BLaER1 treated with 17β-estradiol and CSF1 and Interleukin-3, amounts not matched to agents 10 nM and 100 nM (cell line): ENCODE results near the gene PTGES3.
A peak's percentile ranks its signal among the peaks of the same experiment; 100 is the strongest.

Experiments
- H3K27ac ChIP-seq, 11 experiments: shearing (Covaris generic); formaldehyde crosslinking; 2 replicates each; pipeline ENCODE4 v1.8.1; 2022
- H3K27me3 ChIP-seq, 11 experiments: shearing (Covaris generic); formaldehyde crosslinking; 2 replicates each; pipeline ENCODE4 v1.8.1; 2022
- H3K36me3 ChIP-seq, 11 experiments: shearing (Covaris generic); formaldehyde crosslinking; 2 replicates each; pipeline ENCODE4 v1.8.1; 2022
- H3K4me1 ChIP-seq, 10 experiments: shearing (Covaris generic); formaldehyde crosslinking; 2 replicates each; pipeline ENCODE4 v1.8.1; 2022
- H3K4me2 ChIP-seq, 11 experiments: shearing (Covaris generic); formaldehyde crosslinking; 2 replicates each; pipeline ENCODE4 v1.8.1; 2022
- H3K4me3 ChIP-seq, 10 experiments: shearing (Covaris generic); formaldehyde crosslinking; 2 replicates each; pipeline ENCODE4 v1.8.1; 2022
- H3K9ac ChIP-seq, 11 experiments: shearing (Covaris generic); formaldehyde crosslinking; 2 replicates each; pipeline ENCODE4 v1.8.1; 2022
- H3K9me3 ChIP-seq, 11 experiments: shearing (Covaris generic); formaldehyde crosslinking; replicated peaks in 1 of 11; 2 replicates each; pipeline ENCODE4 v1.8.1; 2022
- H4K20me1 ChIP-seq, 11 experiments: shearing (Covaris generic); formaldehyde crosslinking; 2 replicates each; pipeline ENCODE4 v1.8.1; 2022
- Cebpa-rat ChIP-seq, 11 experiments: shearing (Covaris generic); IDR thresholded peaks; 2 replicates each; pipeline ENCODE4 v1.8.1; 2022

PTGES3 gene

GRCh38 chr12:56723352-56723751 lies 35.3 kb upstream of the PTGES3 start:
- H3K27me3 ChIP-seq = no peaks in the 10 kb centered on the region
- H3K36me3 ChIP-seq = peaks cover 43 to 76% (median 68%) of the 10 kb centered on the region in 11 experiments
- H4K20me1 ChIP-seq = peaks cover 49 to 63% (median 59%) of the 10 kb centered on the region in 11 experiments
- no peak for TF ChIP-seq Cebpa-rat (IDR thresholded peaks at IDR 0.05)
- H3K4me3 ChIP-seq = peak overlapping the region; percentile 85 to 98 (median 88)
- H3K4me1 ChIP-seq = peaks cover 61 to 70% (median 63%) of the 10 kb centered on the region in 10 experiments
- peak overlapping the region; percentile 85 to 98 (median 95); a peak in 21 of 22 replicates for H3K27ac ChIP-seq
- peak overlapping the region; percentile 84 to 98 (median 93) for H3K4me2 ChIP-seq
- no peaks in the 10 kb centered on the region for H3K9me3 ChIP-seq
- H3K9ac ChIP-seq = peak overlapping the region; percentile 90 to 99 (median 96)

- Histone ChIP-seq H3K36me3 (peaks cover 43 to 71% (median 64%) of the 10 kb centered on the region in 11 experiments), H3K9me3 (no peaks in the 10 kb centered on the region), H4K20me1 (peaks cover 54 to 68% (median 64%) of the 10 kb centered on the region in 11 experiments), H3K27ac (peak overlapping the region in 9 of 11 experiments; percentile 9 to 97 (median 93); a peak in 14 of 22 replicates), H3K4me3 (peak overlapping the region; percentile 85 to 98 (median 88)), H3K9ac (peak overlapping the region; percentile 90 to 99 (median 96)), H3K27me3 (no peaks in the 10 kb centered on the region), H3K4me2 (peak overlapping the region; percentile 84 to 98 (median 93)), H3K4me1 (peaks cover 58 to 71% (median 65%) of the 10 kb centered on the region in 10 experiments)
- no peak for TF ChIP-seq Cebpa-rat (IDR thresholded peaks at IDR 0.05)
Observed at GRCh38 chr12:56722832-56723231, 34.7 kb upstream of the PTGES3 start.

GRCh38 chr12:56721721-56722120 lies 33.6 kb upstream of the PTGES3 start:
- Histone ChIP-seq H3K4me2 (peak overlapping the region; percentile 84 to 98 (median 93)), H3K36me3 (peaks cover 48 to 72% (median 67%) of the 10 kb centered on the region in 11 experiments), H3K4me1 (peaks cover 61 to 78% (median 70%) of the 10 kb centered on the region in 10 experiments), H3K9me3 (no peaks in the 10 kb centered on the region), H3K27me3 (no peaks in the 10 kb centered on the region), H4K20me1 (peaks cover 63 to 78% (median 72%) of the 10 kb centered on the region in 11 experiments), H3K4me3 (peak overlapping the region; percentile 85 to 98 (median 88); a peak in 18 of 20 replicates), H3K9ac (peak overlapping the region; percentile 90 to 99 (median 96); a peak in 21 of 22 replicates), H3K27ac (peak overlapping the region; percentile 12 to 97 (median 90); a peak in 21 of 22 replicates)
- no peak for TF ChIP-seq Cebpa-rat (IDR thresholded peaks at IDR 0.05)

- no peak for TF ChIP-seq Cebpa-rat (IDR thresholded peaks at IDR 0.05)
- Histone ChIP-seq H3K9me3 (no peaks in the 10 kb centered on the region), H4K20me1 (peaks cover 68 to 83% (median 77%) of the 10 kb centered on the region in 11 experiments), H3K36me3 (peaks cover 53 to 75% (median 72%) of the 10 kb centered on the region in 11 experiments), H3K4me2 (peak overlapping the region; percentile 84 to 98 (median 93)), H3K9ac (peak overlapping the region; percentile 90 to 99 (median 96); a peak in 21 of 22 replicates), H3K4me1 (peaks cover 61 to 78% (median 70%) of the 10 kb centered on the region in 10 experiments), H3K4me3 (peak overlapping the region; percentile 85 to 98 (median 88); a peak in 18 of 20 replicates), H3K27ac (peak overlapping the region; percentile 12 to 97 (median 90); a peak in 21 of 22 replicates), H3K27me3 (no peaks in the 10 kb centered on the region)
Observed at GRCh38 chr12:56721216-56721615, 33.1 kb upstream of the PTGES3 start.

- H3K4me2 ChIP-seq = peak overlapping the region; percentile 84 to 98 (median 93)
- peaks cover 73 to 87% (median 82%) of the 10 kb centered on the region in 11 experiments for H4K20me1 ChIP-seq
- H3K36me3 ChIP-seq = peaks cover 58 to 80% (median 77%) of the 10 kb centered on the region in 11 experiments
- no peaks in the 10 kb centered on the region for H3K27me3 ChIP-seq
- H3K4me1 ChIP-seq = peaks cover 57 to 78% (median 68%) of the 10 kb centered on the region in 10 experiments
- H3K9ac ChIP-seq = peak overlapping the region; percentile 22 to 99 (median 96); a peak in 20 of 22 replicates
- H3K4me3 ChIP-seq = peak overlapping the region; percentile 85 to 98 (median 88); a peak in 15 of 20 replicates
- TF ChIP-seq Cebpa-rat (IDR thresholded peaks at IDR 0.05) = no peak
- peak overlapping the region; percentile 12 to 97 (median 90); a peak in 21 of 22 replicates for H3K27ac ChIP-seq
- H3K9me3 ChIP-seq = no peaks in the 10 kb centered on the region
Observed at GRCh38 chr12:56720731-56721151, 32.7 kb upstream of the PTGES3 start.

- Histone ChIP-seq H3K9ac (peak overlapping the region in 8 of 11 experiments; percentile 7 to 59 (median 44); a peak in 9 of 22 replicates), H3K27me3 (no peaks in the 10 kb centered on the region), H3K4me1 (peaks cover 57 to 79% (median 69%) of the 10 kb centered on the region in 10 experiments), H3K4me3 (peak overlapping the region in 3 of 10 experiments; percentile 14 to 25 (median 18); a peak in 4 of 20 replicates), H3K27ac (peak overlapping the region in 9 of 11 experiments; percentile 5 to 97 (median 48); a peak in 12 of 22 replicates), H3K36me3 (peaks cover 74 to 91% (median 88%) of the 10 kb centered on the region in 11 experiments), H3K4me2 (peak overlapping the region; percentile 84 to 98 (median 93)), H3K9me3 (no peaks in the 10 kb centered on the region), H4K20me1 (peaks cover 89 to 100% (median 99%) of the 10 kb centered on the region in 11 experiments)
- TF ChIP-seq Cebpa-rat (IDR thresholded peaks at IDR 0.05) = no peak
Observed at GRCh38 chr12:56719056-56719455, 31.0 kb upstream of the PTGES3 start.

GRCh38 chr12:56718636-56719035 lies 30.6 kb upstream of the PTGES3 start:
- Histone ChIP-seq H3K4me2 (peak overlapping the region; percentile 84 to 98 (median 93)), H3K9me3 (no peaks in the 10 kb centered on the region), H3K4me1 (peaks cover 57 to 79% (median 69%) of the 10 kb centered on the region in 10 experiments), H3K36me3 (peaks cover 75 to 91% (median 88%) of the 10 kb centered on the region in 11 experiments), H3K27ac (peak overlapping the region in 8 of 11 experiments; percentile 6 to 97 (median 34); a peak in 8 of 22 replicates), H3K27me3 (no peaks in the 10 kb centered on the region), H4K20me1 (peaks cover 89 to 100% (median 99%) of the 10 kb centered on the region in 11 experiments), H3K4me3 (no peak overlapping the region; a peak in 2 of 20 replicates), H3K9ac (peak overlapping the region in 7 of 11 experiments; percentile 7 to 59 (median 45); a peak in 8 of 22 replicates)
- no peak for TF ChIP-seq Cebpa-rat (IDR thresholded peaks at IDR 0.05)

GRCh38 chr12:56718149-56718548 lies 30.1 kb upstream of the PTGES3 start:
- Histone ChIP-seq H3K9ac (no peak overlapping the region), H3K36me3 (peaks cover 80 to 95% (median 88%) of the 10 kb centered on the region in 11 experiments)

More at GRCh38 chr12:56718149-56718548, 30.1 kb upstream of the PTGES3 start:
- no peak for TF ChIP-seq Cebpa-rat (IDR thresholded peaks at IDR 0.05)
- no peaks in the 10 kb centered on the region for H3K27me3 ChIP-seq
- peaks cover 93 to 100% (median 99%) of the 10 kb centered on the region in 11 experiments for H4K20me1 ChIP-seq
- H3K4me1 ChIP-seq = peaks cover 54 to 74% (median 67%) of the 10 kb centered on the region in 10 experiments
- peak overlapping the region in 8 of 11 experiments; percentile 15 to 98 (median 89); a peak in 6 of 22 replicates for H3K4me2 ChIP-seq
- H3K4me3 ChIP-seq = no peak overlapping the region
- H3K9me3 ChIP-seq = no peaks in the 10 kb centered on the region
- peak overlapping the region in 4 of 11 experiments; percentile 6 to 31 (median 18); a peak in 4 of 22 replicates for H3K27ac ChIP-seq
